ENCODE data around the gene SLC9A6. TPM values are rescaled to one million over a fixed set of nuclear protein-coding genes. Genes with fewer than 3 reads are reported as not detected.

Gene SLC9A6
- total and polyA plus RNA-seq, 2 experiments from 2014 or later, result 11.8 to 13.2 TPM

DNA sequence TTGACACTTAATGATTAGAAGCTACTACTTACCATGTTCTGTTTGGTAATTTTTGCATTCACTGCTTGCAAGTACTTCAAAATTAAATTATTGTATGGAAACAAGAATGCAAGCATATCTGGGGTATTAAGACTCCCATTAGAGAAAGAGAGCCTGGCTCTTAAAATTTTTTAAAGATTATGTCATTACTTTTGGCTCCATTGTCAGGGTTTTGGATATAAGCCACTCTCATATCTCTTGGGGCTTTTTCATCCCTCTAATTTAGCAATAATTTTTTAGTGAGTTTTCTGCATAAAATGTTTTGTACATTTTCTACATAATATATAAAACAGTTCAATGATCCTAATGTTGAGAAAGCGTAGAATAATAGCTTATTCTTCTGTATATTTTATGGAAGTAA lies 49.4 kb downstream of the SLC9A6 start:
- Histone ChIP-seq H3K4me3 (no peak overlapping the region), H3K4me1 (ENCODE audit: low read depth) (no peaks in the 10 kb centered on the region), H3K9me3 (ENCODE audit: low read depth) (no peaks in the 10 kb centered on the region), H3K27ac (no peak overlapping the region), H3K36me3 (no peaks in the 10 kb centered on the region), H3K27me3 (no peaks in the 10 kb centered on the region)
- TF ChIP-seq CTCF (IDR thresholded peaks at IDR 0.05; ENCODE audit: low read depth, low read length), result no peak
- DNase-seq (ENCODE audit: low read depth in 1 of 2, low spot score in 1 of 2), result peak in 1 of 2 donors; percentile 27

DNA sequence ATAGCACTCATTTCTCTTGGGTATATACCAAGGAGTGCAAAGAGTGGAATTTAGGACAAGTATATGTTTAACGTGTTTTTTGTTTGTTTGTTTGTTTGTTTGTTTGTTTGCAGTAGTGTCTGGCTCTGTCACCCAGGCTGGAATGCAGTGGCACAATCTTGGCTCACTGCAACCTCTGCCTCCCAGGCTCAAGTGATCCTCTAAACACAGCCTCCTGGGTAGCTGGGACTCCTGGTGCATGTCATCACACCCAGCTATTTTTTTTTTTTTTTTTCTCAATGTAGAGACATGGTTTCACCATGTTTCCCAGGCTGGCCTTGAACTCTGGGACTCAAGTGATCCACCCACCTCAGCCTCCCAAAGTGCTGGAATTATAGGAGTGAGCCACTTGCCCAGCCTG lies 50.4 kb downstream of the SLC9A6 start:
- no peak for TF ChIP-seq CTCF (IDR thresholded peaks at IDR 0.05; ENCODE audit: low read depth, low read length)
- Histone ChIP-seq H3K36me3 (no peaks in the 10 kb centered on the region), H3K9me3 (ENCODE audit: low read depth) (no peaks in the 10 kb centered on the region), H3K27me3 (no peaks in the 10 kb centered on the region), H3K4me1 (ENCODE audit: low read depth) (no peaks in the 10 kb centered on the region), H3K4me3 (no peak overlapping the region), H3K27ac (no peak overlapping the region)
- no peak for DNase-seq (ENCODE audit: low read depth in 1 of 2, low spot score in 1 of 2)

- Histone ChIP-seq H3K27me3 (no peaks in the 10 kb centered on the region), H3K4me1 (ENCODE audit: low read depth) (no peaks in the 10 kb centered on the region), H3K27ac (no peak overlapping the region)
These were observed 54.2 kb downstream of the SLC9A6 start for GRCh38 chrX:136039485-136039884.

GRCh38 chrX:136039968-136040367 lies 54.7 kb downstream of the SLC9A6 start:
- Histone ChIP-seq H3K36me3 (peaks cover 3% of the 10 kb centered on the region), H3K9me3 (ENCODE audit: low read depth) (no peaks in the 10 kb centered on the region), H3K27ac (no peak overlapping the region), H3K27me3 (no peaks in the 10 kb centered on the region), H3K4me1 (ENCODE audit: low read depth) (no peaks in the 10 kb centered on the region), H3K4me3 (no peak overlapping the region)
- no peak for DNase-seq (ENCODE audit: low read depth in 1 of 2, low spot score in 1 of 2)
- no peak for TF ChIP-seq CTCF (IDR thresholded peaks at IDR 0.05; ENCODE audit: low read depth, low read length)

More at GRCh38 chrX:136039485-136039884, 54.2 kb downstream of the SLC9A6 start:
- Histone ChIP-seq H3K9me3 (ENCODE audit: low read depth) (no peaks in the 10 kb centered on the region), H3K36me3 (peaks cover 3% of the 10 kb centered on the region), H3K4me3 (no peak overlapping the region)
- DNase-seq (ENCODE audit: low read depth in 1 of 2, low spot score in 1 of 2), result no peak
- TF ChIP-seq CTCF (IDR thresholded peaks at IDR 0.05; ENCODE audit: low read depth, low read length), result no peak

DNA sequence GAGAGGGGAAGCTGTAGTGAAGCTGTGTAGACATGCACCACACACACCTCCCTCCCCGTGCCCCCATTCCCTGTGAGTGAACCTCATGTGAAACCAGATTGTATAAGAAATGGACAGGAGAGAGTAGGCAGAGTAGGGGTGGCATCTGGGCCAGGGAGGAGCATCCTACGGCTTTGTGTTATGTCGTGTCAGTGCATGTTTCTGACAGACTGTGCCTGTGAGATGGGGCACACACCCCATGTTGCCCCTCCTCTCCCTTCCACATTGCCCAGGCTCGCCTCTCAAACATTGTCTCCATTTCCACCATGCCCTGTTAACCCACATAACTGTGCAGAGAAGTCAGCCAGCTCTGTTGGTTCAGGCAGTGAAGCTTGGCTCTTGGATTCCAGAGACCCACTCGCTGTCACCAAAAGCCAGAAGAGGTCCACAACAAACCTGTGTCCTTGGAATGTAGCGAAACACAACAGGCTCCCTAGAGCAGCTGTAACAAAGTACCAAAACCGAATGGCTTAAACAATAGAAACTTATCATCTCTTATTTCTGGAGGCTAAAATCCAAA lies 56.1 kb downstream of the SLC9A6 start:
- H3K27me3 ChIP-seq, result no peaks in the 10 kb centered on the region
- no peak for TF ChIP-seq CTCF (IDR thresholded peaks at IDR 0.05; ENCODE audit: low read depth, low read length)
- H3K4me3 ChIP-seq, result no peak overlapping the region
- no peaks in the 10 kb centered on the region for H3K9me3 ChIP-seq (ENCODE audit: low read depth)
- H3K27ac ChIP-seq, result no peak overlapping the region
- H3K36me3 ChIP-seq, result peaks cover 3% of the 10 kb centered on the region
- no peaks in the 10 kb centered on the region for H3K4me1 ChIP-seq (ENCODE audit: low read depth)
- DNase-seq (ENCODE audit: low read depth in 1 of 2, low spot score in 1 of 2), result no peak

Measured in cardiac muscle cell (in vitro differentiated cells and primary cell).